Skeletal muscle satellite cell (primary cell): ENCODE data around the gene SLC22A2. TPM values are rescaled to one million over a fixed set of nuclear protein-coding genes. Genes with fewer than 3 reads are reported as not detected.
"Not testable (repeated sequence)": the region's sequence is repeated elsewhere in the genome, so short reads cannot be mapped to it uniquely, and the experiment has no call there.

Source experiments
- H3K27me3 ChIP-seq: 2 replicates; pipeline ENCODE4 v1.7.0; 2013; ENCODE audit warnings: low read length; ENCODE audit not compliant: control insufficient read depth, insufficient read depth
- H3K36me3 ChIP-seq: 2 replicates; pipeline ENCODE4 v1.7.0; 2013; ENCODE audit warnings: mild to moderate bottlenecking, control low read depth, low read length; ENCODE audit not compliant: insufficient read depth
- H3K4me1 ChIP-seq: 2 replicates; pipeline ENCODE4 v1.7.0; 2013; ENCODE audit warnings: low read length; ENCODE audit not compliant: control insufficient read depth, insufficient read depth
- H3K4me2 ChIP-seq: 2 replicates; pipeline ENCODE4 v1.7.0; 2013; ENCODE audit warnings: mild to moderate bottlenecking, low read length
- H3K4me3 ChIP-seq: 2 replicates; pipeline ENCODE4 v1.7.0; 2013; ENCODE audit warnings: low read length
- H3K9ac ChIP-seq: 2 replicates; pipeline ENCODE4 v1.7.0; 2013; ENCODE audit warnings: mild to moderate bottlenecking, low read depth, low read length, moderate library complexity
- H3K9me3 ChIP-seq: replicated peaks from 2 replicates; pipeline ENCODE4 v1.7.0; 2013; ENCODE audit warnings: mild to moderate bottlenecking, control low read depth, low read length
- total RNA-seq: library from RNA; depleted of rRNA; stranded (reverse); fragments of >200 nt; gene quantifications from 2 replicates; pipeline ENCODE4 v1.2.3, GENCODE V29; 2012; rRNA removed

The SLC22A2 gene
- total RNA-seq = not detected in 2 replicates

DNA sequence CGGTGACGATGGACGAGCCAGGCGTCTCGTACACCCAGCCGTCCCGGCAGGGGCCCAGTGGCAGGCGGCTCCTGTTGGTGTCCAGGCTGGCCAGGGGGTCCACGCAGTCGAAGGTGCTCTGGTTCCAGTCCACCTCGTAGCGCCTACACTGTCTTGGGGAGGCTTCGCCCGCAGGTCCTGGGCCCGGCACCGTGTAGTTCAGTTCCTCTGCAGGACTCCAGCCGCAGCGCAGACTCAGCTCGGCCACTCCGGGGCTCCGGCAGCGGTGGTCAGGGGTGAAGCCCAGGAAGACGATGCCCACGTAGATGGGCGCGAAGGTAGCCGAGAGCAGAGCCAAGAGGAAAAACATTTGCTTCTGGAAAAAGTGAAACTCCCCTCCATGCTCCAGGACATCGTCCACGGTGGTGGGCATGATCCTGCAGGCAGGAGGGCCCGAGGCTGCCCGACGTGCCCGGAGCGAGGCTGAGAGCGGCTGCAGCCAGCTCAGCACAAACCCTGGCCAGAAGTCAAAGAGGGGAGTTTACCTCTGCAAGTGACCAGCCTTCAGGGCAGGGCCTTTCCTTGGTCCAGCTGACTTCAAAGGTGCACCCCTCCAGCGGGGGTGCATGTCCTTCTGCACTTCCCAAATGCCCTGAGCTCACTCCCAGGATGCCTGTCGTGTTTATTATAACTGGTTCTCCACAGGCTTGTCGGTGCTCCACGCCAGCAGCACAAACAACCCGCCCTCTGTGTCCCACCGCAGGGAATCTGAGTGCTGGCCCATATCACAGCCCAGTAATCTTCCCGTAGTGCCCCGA is at the start of gene SLC22A2:
Gene SLC22A2 (minus strand): TSS at position 476 of the 797 bp plus-strand sequence. CDS start 64 bp downstream, at position 412.
- Histone ChIP-seq H3K4me3 (no peak within 1 kb of the TSS), H3K36me3 (no peaks in the 10 kb centered on the region), H3K9me3 (no peaks in the 10 kb centered on the region), H3K4me2 (no peak within 1 kb of the TSS), H3K27me3 (no peaks in the 10 kb centered on the region), H3K4me1 (no peaks in the 10 kb centered on the region), H3K9ac (no peak within 1 kb of the TSS)

- no peaks in the 10 kb centered on the region for H3K36me3 ChIP-seq
- peaks cover 2% of the 10 kb centered on the region for H3K4me1 ChIP-seq
- H3K4me2 ChIP-seq = no peak overlapping the region
Observed at GRCh38 chr6:160305926-160306713, 47.5 kb upstream of the SLC22A2 start.

DNA sequence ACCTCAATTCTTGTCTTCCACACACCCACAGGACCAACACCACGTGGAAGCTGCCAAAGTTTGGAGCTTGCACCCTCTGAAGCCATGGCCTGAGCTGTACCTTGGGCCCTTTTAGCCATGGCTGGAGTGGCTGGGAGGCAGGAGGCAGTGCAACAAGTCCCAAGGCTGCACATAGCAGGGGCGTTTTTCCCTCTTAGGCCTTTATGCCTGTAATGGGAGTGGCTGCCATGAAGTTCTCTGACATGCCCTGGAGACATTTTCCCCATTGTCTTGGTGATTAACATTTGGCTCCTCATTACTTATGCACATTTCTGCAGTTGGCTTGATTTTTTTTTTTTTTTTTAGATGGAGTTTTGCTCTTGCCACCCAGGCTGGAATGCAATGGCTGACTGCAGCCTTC is 45.2 kb upstream of the SLC22A2 start:
- Histone ChIP-seq H3K4me3 (no peak overlapping the region), H3K36me3 (no peaks in the 10 kb centered on the region), H3K9me3 (no peaks in the 10 kb centered on the region), H3K4me1 (peaks cover 5% of the 10 kb centered on the region), H3K9ac (no peak overlapping the region), H3K4me2 (no peak overlapping the region), H3K27me3 (no peaks in the 10 kb centered on the region)

More at GRCh38 chr6:160305926-160306713, 47.5 kb upstream of the SLC22A2 start:
- Histone ChIP-seq H3K9me3 (no peaks in the 10 kb centered on the region), H3K4me3 (no peak overlapping the region), H3K27me3 (no peaks in the 10 kb centered on the region), H3K9ac (no peak overlapping the region)

GRCh38 chr6:160302431-160303082 is 43.9 kb upstream of the SLC22A2 start:
- H3K9ac ChIP-seq, H3K4me3 ChIP-seq, H3K9me3 ChIP-seq, H3K36me3 ChIP-seq, H3K4me2 ChIP-seq, H3K27me3 ChIP-seq: not testable (repeated sequence)
- peaks cover 14% of the 10 kb centered on the region for H3K4me1 ChIP-seq

DNA sequence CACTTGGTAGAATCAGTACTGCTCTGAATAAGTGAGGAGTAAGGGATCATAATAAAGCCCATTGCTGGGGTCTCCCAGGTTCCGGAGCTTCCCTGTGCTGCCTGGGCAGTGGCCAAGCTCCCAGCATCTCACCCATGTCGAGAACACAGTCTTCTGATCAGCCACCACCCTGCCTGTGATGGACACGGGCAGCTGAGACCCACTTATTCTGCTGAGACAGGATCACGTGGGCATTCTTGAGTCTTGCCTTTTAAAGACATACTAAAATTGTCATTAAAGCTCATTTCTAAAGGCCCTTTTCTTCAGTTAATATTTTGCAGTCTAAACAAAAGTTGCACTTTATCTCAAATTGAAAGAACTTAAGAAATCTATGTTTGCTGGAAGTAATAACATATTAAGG is 42.7 kb upstream of the SLC22A2 start:
- Histone ChIP-seq H3K36me3 (no peaks in the 10 kb centered on the region), H3K9me3 (no peaks in the 10 kb centered on the region), H3K27me3 (no peaks in the 10 kb centered on the region), H3K4me3 (no peak overlapping the region), H3K9ac (no peak overlapping the region), H3K4me1 (peaks cover 14% of the 10 kb centered on the region), H3K4me2 (peak overlapping the region; percentile 15)

DNA sequence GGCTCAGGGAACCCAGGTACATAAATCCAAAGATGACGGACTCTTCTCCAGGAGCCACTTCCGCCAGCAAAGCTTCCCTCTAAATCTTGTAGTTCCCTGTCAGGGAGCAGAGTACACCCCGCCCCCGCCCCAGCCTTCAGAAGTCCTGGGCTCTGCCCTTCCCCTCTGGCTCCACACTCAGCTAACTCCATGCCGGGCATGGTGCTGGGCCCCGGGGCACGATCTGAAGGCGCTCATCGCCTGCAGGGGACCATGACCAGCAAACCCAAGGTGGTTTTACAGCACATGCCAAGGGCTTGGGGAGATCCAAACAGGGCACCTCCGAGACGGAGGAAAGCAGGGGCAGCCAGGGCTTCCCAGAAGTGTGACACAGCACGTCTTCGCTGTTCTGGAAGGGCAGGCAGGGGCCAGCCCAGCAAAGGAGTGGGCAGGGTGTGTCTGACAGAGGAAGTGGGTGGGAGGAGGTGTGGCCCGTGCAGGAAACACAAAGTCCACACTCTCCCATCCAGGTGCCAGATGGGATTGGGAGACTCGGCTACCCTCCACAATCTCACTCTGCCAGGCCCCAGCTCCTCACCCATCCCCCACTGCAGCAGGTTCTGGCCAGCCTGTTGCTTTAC is 41.6 kb upstream of the SLC22A2 start:
- Histone ChIP-seq H3K4me3 (no peak overlapping the region), H3K4me1 (peaks cover 14% of the 10 kb centered on the region), H3K9me3 (no peaks in the 10 kb centered on the region), H3K4me2 (no peak overlapping the region), H3K27me3 (no peaks in the 10 kb centered on the region), H3K36me3 (no peaks in the 10 kb centered on the region), H3K9ac (no peak overlapping the region)

DNA sequence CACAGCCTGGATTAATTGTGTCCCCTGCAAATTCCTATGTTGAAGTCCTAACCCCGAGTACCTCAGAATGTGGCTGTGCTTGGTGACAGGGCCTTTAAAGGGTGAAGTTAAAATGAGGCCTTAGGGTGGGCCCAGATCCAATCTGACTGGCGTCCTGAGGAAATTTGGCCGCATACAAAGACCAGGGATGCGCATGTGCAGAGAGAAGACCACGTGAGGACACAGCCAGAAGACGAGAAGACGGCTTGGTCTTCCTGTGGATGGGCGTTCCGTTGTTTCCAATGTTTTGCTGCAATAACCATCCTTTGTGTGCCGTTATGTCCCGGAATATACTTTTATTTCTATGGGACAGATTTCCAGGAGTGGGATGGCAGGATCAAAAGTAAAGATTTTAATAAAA is 40.9 kb upstream of the SLC22A2 start:
- no peaks in the 10 kb centered on the region for H3K27me3 ChIP-seq
- no peak overlapping the region for H3K9ac ChIP-seq
- no peaks in the 10 kb centered on the region for H3K36me3 ChIP-seq
- peaks cover 14% of the 10 kb centered on the region for H3K4me1 ChIP-seq
- no peak overlapping the region for H3K4me2 ChIP-seq
- H3K4me3 ChIP-seq = no peak overlapping the region
- H3K9me3 ChIP-seq = no peaks in the 10 kb centered on the region

GRCh38 chr6:160298121-160298520 is 39.5 kb upstream of the SLC22A2 start:
- no peaks in the 10 kb centered on the region for H3K36me3 ChIP-seq
- H3K9ac ChIP-seq = no peak overlapping the region
- no peaks in the 10 kb centered on the region for H3K27me3 ChIP-seq
- H3K9me3 ChIP-seq = no peaks in the 10 kb centered on the region
- peaks cover 14% of the 10 kb centered on the region for H3K4me1 ChIP-seq
- H3K4me2 ChIP-seq = no peak overlapping the region
- no peak overlapping the region for H3K4me3 ChIP-seq

GRCh38 chr6:160297310-160297709 is 38.7 kb upstream of the SLC22A2 start:
- H3K36me3 ChIP-seq = no peaks in the 10 kb centered on the region
- no peak overlapping the region for H3K4me3 ChIP-seq
- H3K4me1 ChIP-seq = peaks cover 14% of the 10 kb centered on the region
- H3K9me3 ChIP-seq = no peaks in the 10 kb centered on the region
- no peak overlapping the region for H3K4me2 ChIP-seq
- no peak overlapping the region for H3K9ac ChIP-seq
- H3K27me3 ChIP-seq = no peaks in the 10 kb centered on the region

- peaks cover 9% of the 10 kb centered on the region for H3K4me1 ChIP-seq
- H3K4me3 ChIP-seq = no peak overlapping the region
- no peaks in the 10 kb centered on the region for H3K36me3 ChIP-seq
- no peak overlapping the region for H3K4me2 ChIP-seq
- no peaks in the 10 kb centered on the region for H3K27me3 ChIP-seq
- H3K9me3 ChIP-seq = no peaks in the 10 kb centered on the region
- H3K9ac ChIP-seq = no peak overlapping the region
Observed at GRCh38 chr6:160293844-160294243, 35.2 kb upstream of the SLC22A2 start.

DNA sequence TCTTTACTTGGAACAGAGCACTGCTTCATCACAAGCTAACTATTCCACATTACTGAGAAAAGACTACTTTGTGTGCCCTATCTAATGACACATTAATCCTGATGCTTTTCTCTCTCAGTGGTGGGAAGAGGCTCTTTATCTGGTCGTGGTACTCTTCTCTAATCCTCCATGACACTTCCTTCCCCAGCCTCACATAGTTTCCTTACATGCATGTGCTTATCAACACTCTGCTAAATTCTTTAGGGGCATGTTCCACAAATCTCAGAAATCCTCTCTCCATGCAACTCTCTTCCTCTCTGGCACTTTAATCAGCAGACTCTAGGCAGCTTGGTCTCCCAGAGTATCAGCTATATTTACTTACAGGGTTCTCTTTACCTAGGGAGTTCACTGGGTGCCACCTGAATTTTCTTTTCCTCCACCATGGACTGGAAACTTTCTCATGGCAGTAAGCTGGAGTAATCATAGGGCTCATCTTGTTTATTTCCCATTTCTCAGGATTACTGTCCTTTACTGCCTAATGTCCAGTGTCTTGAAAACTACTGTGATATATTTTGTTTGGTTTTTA is 27.0 kb upstream of the SLC22A2 start:
- H3K4me3 ChIP-seq = no peak overlapping the region
- H3K4me2 ChIP-seq = no peak overlapping the region
- no peak overlapping the region for H3K9ac ChIP-seq
- H3K36me3 ChIP-seq = no peaks in the 10 kb centered on the region
- no peaks in the 10 kb centered on the region for H3K27me3 ChIP-seq
- H3K4me1 ChIP-seq = no peaks in the 10 kb centered on the region
- no peaks in the 10 kb centered on the region for H3K9me3 ChIP-seq
